ENCODE measurements around the gene POLR2A.
A peak's percentile ranks its signal among the peaks of the same experiment; 100 is the strongest.

POLR2A gene

DNA sequence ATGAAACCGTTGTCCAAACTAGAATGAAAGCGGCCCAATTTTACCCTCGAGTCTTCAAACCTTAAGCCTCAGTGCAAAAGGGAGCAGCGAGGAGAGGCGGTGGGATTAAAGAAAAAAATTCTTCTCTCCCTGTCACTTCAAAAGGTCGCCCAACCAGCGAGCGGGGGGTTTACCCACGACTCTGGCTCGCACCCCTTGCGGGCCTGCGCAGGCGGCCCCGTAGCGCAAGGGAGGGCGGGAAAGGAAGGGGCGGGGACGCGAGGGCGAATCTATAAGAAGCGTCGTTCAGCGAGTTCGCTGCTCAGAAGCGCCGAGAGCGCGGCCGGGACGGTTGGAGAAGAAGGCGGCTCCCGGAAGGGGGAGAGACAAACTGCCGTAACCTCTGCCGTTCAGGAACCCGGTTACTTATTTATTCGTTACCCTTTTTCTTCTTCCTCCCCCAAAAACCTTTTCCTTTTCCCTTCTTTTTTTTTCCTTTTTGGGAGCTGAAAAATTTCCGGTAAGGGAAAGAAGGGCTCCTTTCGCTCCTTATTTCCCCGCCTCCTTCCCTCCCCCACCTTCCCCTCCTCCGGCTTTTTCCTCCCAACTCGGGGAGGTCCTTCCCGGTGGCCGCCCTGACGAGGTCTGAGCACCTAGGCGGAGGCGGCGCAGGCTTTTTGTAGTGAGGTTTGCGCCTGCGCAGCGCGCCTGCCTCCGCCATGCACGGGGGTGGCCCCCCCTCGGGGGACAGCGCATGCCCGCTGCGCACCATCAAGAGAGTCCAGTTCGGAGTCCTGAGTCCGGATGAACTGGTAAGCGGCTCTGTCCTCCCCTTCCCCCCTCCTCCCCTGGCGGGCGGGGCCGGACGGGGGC, at the start of gene POLR2A:
TSS of gene POLR2A (plus strand) at position 300 of the 852 bp plus-strand sequence.
- DNase-seq (ENCODE audit: low read depth in 3 of 3), result peak; percentile 94 to 96 (median 95)

DNA sequence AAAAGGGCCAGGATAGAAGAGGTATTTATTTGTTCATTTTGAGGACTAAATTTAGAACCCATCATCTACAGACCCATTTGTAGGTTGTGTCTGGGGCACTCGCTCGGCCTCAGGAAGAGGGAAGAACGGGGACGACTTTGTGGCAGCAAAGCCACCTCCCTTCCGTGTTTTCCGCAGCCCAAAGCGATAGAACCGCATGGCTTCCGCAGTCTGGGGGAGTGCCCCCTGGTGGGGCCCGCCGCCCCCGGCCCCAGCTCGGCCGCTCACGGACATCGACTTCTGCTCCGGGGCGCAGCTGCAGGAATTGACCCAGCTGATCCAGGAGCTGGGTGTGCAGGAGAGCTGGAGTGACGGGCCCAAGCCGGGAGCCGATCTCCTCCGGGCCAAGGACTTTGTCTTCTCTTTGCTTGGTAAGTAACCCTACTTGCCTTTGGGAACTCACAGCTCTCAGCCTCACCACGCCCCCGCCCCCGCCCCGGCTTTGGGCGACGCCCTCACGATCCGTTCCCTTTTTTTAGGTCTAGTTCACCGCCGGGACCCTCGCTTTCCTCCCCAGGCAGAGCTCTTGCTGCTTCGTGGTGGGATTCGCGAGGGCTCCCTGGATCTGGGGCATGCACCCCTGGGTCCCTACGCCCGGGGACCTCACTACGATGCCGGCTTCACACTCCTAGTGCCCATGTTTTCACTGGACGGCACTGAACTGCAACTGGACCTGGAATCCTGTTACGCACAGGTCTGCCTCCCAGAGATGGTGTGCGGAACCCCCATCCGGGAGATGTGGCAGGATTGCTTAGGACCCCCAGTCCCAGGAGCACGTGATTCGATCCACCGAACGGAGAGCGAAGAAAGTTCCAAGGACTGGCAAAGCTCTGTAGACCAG, 48.2 kb upstream of the POLR2A start:
- DNase-seq (ENCODE audit: low read depth in 3 of 3), result peak in 1 of 3 donors; percentile 30

DNA sequence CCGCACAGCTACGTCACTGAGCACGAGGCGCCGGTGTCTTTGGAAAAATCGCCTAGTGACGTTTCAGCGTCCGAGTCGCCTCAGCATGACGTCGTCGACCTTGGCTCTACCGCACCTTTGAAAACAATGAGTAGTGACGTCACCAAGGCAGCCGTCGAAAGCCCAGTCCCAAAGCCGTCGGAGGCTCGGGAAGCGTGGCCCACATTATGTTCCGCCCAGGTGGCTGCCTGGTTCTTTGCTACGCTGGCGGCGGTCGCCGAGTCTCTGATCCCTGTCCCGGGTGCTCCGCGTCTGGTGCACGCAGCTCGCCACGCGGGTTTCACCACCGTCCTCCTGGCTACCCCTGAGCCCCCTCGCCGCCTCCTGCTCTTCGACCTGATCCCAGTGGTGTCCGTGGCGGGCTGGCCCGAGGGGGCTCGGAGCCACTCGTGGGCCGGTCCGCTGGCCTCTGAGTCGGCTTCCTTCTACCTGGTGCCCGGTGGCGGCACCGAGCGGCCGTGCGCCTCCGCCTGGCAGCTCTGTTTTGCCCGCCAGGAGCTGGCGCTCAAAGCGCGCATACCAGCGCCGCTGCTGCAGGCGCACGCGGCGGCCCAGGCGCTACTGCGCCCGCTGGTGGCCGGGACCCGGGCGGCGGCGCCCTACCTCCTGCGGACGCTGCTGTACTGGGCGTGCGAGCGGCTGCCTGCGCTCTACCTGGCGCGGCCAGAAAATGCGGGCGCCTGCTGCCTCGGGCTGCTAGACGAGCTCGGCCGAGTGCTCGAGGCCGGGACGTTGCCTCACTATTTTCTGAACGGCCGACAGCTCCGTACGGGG, 47.4 kb upstream of the POLR2A start:
- peak; percentile 68 to 71 (median 68) for DNase-seq (ENCODE audit: low read depth in 3 of 3)

DNA sequence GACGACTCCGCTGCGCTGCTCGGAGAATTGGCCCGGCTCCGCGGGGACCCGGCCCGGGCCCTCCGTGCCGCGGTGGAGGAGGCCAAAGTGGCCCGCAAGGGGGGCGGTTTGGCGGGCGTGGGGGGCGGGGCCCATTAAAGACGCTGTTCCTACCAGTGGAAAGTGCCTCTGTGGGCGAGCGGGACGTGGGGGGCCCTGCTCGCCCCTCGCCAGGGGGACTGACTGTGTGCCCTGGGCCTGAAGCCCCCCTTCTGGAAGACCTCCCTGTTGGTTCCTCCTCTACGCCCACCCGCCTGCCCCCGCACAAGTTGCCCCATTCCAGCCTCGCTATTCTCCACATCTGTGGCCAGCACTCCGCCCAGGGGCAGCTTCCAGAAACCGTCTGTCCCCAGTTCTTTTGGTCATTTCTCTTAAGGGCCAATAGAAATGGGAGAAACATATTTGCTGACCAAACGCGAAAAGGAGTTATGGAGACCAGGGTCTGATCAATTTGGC, 46.8 kb upstream of the POLR2A start:
- DNase-seq (ENCODE audit: low read depth in 3 of 3), result no peak

DNA sequence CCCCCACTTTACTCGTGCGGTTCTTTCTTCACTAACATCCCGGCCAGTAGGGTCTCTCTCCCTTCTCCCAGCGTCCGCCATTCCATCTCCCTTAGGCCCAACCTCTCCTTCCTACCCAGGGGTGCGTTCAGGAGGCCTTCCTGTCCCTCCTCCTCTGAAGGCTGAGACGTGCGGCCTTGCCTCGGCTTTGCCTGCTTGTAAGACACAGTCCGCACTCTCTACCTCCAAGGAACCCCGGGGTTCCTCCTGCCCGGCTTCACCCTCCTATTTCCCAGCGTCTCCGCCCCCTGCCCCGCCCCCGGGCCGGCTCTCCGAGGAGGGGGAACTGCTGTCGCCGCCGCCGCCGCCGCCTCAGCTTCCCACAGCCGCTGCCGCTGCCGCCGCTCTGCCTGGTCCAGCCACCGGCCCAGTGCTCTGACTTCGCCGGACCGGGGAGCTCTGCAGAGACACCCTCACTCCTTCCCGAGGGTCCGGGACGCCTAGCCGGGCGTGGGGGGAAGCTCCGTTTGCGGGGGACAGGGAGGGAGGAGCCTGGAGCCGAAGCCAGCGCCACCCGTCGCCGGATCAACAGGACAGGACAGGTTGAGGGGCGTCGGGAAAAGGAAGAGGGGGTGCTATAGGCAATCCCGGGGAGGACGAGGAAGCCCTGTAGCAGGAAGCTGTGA, 46.1 kb upstream of the POLR2A start:
- DNase-seq (ENCODE audit: low read depth in 3 of 3), result peak in 2 of 3 donors; percentile 22 to 70

DNA sequence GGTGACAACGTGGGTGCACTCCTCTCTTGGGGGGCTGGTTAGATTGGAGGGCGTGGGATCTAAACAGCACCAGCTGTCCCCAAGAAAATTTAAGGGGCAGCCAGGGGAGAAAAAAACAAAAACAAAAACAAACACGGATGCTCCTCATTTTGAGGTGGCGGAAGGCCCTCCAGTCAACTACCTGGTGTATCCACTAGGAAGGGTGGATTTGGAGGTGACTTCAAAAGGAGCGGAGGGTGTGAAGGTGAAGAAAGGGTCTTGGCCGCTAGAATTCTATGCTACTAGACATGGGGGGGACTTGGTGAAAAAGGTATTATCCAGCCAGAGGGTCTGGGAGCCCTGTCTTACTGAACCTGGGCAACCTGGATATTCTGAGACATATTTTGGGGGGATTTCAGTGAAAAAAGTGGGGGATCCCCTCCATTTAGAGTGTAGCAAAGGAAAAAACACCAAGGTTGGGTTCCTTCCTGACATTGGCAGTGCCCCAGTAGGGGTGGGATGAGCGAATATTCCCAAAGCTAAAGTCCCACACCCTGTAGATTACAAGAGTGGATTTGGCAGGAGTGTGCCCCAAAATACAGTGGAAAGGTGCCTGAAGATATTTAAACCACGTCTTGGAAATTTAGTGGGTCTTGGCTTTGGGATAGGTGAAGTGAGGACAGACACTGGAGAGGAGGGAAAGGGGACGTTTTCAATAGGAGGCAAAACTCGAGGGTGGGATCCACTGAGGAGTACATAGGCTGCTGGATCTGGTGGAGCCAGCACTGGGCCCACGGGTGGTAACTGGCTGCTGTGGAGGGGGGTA, 45.3 kb upstream of the POLR2A start:
- no peak for DNase-seq (ENCODE audit: low read depth in 3 of 3)

DNA sequence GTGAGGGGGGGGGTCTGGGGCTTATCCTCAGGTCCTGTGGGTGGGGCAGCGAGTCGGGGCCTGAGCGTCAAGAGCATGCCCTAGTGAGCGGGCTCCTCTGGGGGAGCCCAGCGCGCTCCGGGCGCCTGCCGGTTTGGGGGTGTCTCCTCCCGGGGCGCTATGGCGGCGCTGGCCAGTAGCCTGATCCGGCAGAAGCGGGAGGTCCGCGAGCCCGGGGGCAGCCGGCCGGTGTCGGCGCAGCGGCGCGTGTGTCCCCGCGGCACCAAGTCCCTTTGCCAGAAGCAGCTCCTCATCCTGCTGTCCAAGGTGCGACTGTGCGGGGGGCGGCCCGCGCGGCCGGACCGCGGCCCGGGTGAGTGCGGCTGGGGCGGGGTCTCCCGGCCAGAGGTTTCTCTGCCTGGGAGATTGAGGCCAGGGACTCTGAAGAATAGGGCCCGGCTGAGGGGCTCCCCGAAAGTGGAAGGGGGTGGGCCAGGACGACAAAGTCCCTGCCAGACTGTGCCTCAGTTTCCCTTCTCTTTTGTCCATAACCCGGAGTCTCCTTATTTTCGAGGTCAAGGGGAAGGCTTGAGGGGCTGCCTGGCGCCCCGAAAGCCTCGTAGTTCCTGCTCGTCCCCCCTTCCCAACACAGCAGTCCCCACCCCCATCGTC, 44.6 kb upstream of the POLR2A start, which contains the start of gene FGF11:
TSS of gene FGF11 (plus strand) at position 51 of the 651 bp plus-strand sequence. CDS start at position 160, 109 bp downstream.
- DNase-seq (ENCODE audit: low read depth in 3 of 3), result no peak

DNA sequence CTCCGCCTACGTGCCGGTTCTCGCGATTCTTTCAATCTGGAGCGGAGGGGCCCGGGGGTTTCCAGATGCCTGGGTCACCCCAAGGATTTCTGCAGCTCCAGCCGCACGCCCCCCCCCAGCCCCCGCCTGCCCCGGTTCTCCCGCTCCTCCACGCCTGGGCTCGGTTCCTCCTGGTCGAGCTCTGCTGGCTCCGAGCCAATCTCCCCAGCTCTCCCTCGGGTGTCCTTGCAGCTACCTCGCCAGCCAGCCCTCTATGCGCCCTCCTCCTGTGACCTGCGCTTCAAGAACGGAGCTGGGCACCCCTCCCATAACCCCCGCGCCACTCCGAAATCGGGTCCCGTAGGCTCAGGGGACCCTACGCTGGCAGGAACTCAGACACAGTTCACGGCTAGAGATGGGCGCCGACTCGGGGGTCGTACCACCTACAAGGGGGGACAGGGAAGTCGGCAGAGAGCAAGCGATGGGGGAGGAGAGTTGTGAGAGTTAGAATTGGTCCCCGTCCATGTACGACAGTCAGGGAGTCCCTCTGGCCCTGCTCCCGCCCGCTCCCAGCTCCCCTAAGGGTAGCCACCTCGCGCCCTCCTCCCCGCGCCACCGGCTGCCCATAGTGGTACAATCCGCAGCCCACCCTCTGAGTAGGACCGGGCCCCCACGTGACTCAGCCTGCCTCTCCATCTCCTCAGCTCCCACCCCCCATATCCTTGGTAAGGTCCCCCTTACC, 43.9 kb upstream of the POLR2A start:
- no peak for DNase-seq (ENCODE audit: low read depth in 3 of 3)

DNA sequence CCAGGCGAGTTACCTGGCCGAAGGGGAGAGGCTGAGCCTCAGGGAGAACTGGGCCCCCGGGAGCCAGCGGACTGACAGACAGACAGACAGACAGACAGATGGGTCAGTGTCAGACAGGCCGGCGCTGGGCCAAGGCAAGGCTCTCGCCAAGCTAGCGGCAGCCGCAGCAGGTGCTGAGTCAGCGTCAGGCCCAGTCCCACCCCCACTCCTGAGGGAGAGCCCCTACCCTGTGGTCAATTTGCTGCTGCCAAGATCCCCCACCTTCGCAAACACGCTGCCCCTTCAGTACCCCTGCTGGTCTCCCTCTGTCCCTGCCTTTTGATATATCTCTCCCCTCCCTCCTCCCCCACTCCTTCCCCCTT, 43.4 kb upstream of the POLR2A start:
- no peak for DNase-seq (ENCODE audit: low read depth in 3 of 3)

DNA sequence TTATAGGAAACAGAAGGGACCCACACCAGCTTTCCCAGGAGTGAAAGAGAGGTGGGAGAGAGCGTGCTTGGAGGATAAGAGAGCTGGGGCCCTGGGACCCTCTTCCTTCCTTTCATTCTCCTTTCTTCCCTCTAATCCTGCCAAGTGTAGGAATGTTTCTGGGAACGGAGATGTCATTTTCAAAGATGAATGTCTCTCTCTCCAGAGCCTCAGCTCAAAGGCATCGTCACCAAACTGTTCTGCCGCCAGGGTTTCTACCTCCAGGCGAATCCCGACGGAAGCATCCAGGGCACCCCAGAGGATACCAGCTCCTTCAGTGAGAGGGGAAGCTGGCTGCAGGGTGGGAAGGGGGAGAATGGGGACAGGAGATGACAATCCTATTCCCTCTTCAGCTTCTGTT, 42.9 kb upstream of the POLR2A start:
- DNase-seq (ENCODE audit: low read depth in 3 of 3), result no peak

DNA sequence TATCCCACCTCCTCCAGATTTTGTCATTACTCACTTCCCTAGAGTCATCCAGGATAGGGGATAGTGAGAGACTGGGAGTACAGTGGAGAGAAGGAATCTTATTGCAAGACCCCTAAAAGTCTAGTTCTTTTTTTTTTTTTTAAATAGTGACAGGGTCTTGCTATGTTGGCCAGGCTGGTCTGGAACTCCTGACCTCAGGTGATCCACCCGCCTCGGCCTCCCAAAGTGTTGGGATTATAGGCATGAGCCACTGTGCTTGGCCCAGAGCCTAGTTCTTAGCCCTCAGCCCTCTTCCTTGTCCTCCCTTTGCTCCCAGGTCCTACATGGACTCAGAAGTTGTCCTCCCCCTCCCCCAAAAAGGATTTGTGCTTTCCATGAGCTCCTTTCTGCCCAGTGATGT, 42.0 kb upstream of the POLR2A start:
- no peak for DNase-seq (ENCODE audit: low read depth in 3 of 3)

DNA sequence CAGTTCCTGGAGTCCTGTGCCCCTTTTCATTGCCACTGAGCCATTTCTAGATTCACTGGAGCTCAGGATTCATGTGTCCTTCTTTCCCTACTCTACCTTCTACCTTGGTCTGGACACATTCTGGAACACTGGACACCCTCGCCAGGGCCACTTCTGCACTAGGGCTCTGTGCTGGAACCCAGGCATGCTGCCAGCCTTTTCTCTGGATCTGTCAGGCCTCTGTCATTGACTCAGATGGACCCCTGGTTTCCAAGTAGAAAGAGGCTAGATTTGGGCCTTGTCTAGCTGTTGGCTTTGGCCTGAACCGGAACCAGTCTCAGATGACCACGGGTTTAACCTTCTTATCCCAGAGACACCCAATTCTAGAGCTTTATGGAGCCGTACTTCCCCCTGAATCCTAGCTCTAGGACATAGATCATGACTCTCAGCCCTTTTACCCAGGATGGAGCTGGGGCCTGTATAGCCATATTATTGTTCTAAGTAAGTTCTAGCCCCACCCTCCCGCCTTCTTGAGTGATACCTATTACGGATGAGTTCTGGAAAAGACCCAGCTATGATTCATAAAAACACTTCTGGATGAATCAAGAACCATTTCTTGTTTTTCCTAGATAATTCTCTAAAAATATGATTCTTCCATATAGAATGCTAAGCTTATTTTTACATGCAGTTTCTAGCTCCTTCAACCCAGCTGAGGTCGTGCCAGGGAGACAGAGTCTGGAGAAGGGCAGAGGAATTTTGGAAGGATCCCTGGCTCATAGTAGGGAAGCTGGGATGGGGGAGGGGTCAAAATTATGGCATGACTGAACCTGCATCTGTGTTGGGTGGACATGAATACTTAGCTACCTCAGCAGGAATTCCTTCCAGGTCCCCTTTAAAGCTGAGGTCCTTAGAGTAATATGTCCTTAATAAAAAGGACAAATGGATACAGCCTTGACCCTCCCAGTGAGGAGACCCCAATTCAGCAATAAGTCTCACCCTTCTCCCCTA, 40.4 kb upstream of the POLR2A start:
- DNase-seq (ENCODE audit: low read depth in 3 of 3), result no peak

DNA sequence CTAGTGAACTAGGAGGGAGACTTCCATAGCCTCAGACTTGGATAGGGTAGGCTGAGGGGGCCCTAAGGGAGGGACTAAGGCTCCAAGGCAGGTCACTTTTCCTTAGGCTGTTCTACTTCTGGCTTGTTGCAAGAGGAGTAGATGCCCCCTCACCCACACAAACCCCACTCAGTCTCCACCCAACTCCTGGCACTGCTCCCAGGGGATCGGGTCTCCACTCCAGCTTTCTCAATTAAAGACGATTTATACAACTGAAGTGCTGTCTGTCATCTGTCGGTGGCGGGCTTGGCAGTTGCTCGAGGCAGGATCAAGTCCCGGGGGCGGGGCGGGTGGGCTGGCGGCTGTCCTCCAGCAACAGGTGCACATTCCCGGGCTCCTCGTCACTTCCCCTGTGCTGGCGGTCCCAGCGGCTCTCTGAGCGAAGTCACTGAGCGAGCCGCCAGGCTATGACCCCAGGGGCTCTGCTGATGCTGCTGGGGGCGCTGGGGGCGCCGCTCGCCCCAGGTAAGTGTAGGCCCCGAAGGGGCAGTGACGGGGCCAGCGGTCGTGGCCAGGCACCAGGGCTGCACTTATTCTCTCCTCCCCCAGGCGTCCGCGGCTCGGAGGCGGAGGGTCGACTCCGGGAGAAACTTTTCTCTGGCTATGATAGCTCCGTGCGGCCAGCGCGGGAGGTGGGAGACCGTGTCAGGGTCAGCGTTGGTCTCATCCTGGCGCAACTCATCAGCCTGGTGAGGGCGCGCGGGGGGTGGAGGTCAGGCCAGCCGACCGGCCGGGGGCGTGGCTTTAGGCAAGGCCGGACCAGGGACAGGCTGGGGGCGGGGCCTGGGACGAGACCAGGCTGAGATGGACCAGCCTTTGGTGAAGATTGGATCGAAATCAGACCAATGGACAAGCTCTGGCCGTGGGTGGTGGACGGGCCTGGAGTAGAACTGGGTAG, 39.2 kb upstream of the POLR2A start, which contains the start of gene CHRNB1:
TSS of gene CHRNB1 (plus strand) at position 380 of the 937 bp plus-strand sequence. CDS start at position 447, 67 bp downstream.
- DNase-seq (ENCODE audit: low read depth in 3 of 3), result no peak

DNA sequence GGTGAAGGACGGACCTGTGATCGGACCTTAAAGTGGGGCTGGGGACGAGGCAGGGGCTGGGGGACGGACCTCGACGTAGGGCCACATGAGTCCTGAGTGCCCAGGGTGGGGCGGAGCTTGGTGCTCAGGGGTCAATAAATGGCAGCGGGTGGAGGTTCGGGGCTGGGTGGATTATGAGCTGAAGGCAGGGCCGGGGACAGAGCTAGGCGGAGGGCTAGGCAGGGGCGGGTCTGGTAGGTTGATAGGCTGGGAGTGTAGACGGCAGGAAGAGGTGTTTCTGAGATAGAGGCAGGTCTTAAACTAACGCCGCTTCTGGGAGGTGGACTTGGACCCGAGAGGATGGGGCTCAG, 38.6 kb upstream of the POLR2A start:
- DNase-seq (ENCODE audit: low read depth in 3 of 3), result no peak

DNA sequence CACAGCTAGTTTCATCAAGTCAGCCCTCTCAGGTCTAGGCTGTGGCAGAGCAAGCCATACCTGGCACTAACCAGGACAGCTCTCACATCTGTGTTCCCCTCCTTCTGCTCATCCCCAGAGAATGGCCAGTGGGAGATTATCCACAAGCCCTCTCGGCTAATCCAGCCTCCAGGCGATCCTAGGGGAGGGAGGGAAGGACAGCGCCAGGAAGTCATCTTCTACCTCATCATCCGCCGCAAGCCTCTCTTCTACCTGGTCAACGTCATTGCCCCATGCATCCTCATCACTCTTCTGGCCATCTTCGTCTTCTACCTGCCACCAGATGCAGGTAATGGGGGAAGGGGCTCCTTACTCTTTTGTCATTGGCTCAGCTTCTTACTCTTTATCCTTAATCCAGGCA, 35.7 kb upstream of the POLR2A start:
- no peak for DNase-seq (ENCODE audit: low read depth in 3 of 3)

DNA sequence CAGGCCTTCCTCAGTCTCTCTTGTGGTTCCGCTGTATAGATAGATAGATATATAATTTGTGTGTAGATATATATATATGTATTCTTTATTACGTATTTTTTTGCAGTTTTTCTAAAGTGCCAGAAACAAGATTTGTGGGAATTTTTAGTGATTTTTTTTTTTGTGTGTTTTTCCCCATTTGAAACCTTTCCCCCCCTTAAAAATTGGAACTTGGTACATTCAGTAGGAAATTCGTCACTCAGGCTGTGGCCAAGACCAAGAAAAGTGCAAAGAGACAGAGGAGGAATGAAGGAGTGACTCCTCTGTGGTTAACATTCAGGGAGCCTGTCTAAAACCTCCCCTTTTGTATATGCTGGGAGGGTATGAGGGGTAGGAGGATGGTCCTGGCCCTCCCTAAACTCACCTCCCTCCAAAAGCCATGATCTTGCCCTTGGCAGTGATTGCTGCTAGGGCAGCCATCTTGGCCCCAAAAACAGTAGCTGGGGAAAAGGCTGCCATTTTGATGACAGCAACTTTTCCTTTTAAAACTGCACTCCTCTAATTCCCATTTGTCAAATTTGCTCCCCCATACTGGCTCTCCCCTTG, 24.1 kb upstream of the POLR2A start:
- DNase-seq (ENCODE audit: low read depth in 3 of 3), result no peak
